Endodermal cell (in vitro differentiated cells): ENCODE results near the gene MIB1. TPM values are rescaled to one million over a fixed set of nuclear protein-coding genes. Genes with fewer than 3 reads are reported as not detected.
"Not testable (repeated sequence)": the region's sequence is repeated elsewhere in the genome, so short reads cannot be mapped to it uniquely, and the experiment has no call there.

Source experiments
- DNase-seq: peaks from one replicate; pipeline ENCODE4 v3.0.0-alpha.2; 2017
- H3K27ac ChIP-seq: 2 replicates; pipeline ENCODE4 v1.5.1; 2013; ENCODE audit warnings: mild to moderate bottlenecking, low read depth, low read length, moderate library complexity
- H3K27me3 ChIP-seq: 2 replicates; pipeline ENCODE4 v1.6.1; 2013; ENCODE audit warnings: mild to moderate bottlenecking, low read length, moderate library complexity; ENCODE audit not compliant: insufficient read depth, control insufficient read depth, poor library complexity, severe bottlenecking
- H3K36me3 ChIP-seq: 2 replicates; pipeline ENCODE4 v1.7.0; 2013; ENCODE audit warnings: mild to moderate bottlenecking, low read length, moderate library complexity; ENCODE audit not compliant: control insufficient read depth, insufficient read depth
- H3K4me1 ChIP-seq: one replicate; pipeline ENCODE4 v1.7.0; 2013; ENCODE audit warnings: low read length; ENCODE audit not compliant: control insufficient read depth, insufficient read depth
- H3K4me3 ChIP-seq: 2 replicates; pipeline ENCODE4 v1.5.1; 2013; ENCODE audit warnings: mild to moderate bottlenecking, low read length, moderate library complexity
- H3K9ac ChIP-seq: 2 replicates; pipeline ENCODE4 v1.6.1; 2013; ENCODE audit warnings: mild to moderate bottlenecking, low read length, moderate library complexity; ENCODE audit not compliant: poor library complexity, severe bottlenecking; ENCODE audit errors: extremely low read depth
- H3K9me3 ChIP-seq: 2 replicates; pipeline ENCODE4 v1.6.1; 2013; ENCODE audit warnings: mild to moderate bottlenecking, low read length, moderate library complexity; ENCODE audit not compliant: control insufficient read depth
- H3K27ac Mint-ChIP-seq: 2 replicates; pipeline ENCODE4 v1.8.0; 2020; ENCODE audit warnings: mixed read lengths
- H3K27me3 Mint-ChIP-seq: 2 replicates; pipeline ENCODE4 v1.8.0; 2021; ENCODE audit warnings: mild to moderate bottlenecking, mixed read lengths; ENCODE audit not compliant: insufficient read depth
- H3K36me3 Mint-ChIP-seq: 2 replicates; pipeline ENCODE4 v1.8.0; 2020; ENCODE audit warnings: low read depth, mixed read lengths
- H3K4me1 Mint-ChIP-seq: 2 replicates; pipeline ENCODE4 v1.8.0; 2020; ENCODE audit warnings: mixed read lengths
- H3K4me3 Mint-ChIP-seq: 2 replicates; pipeline ENCODE4 v1.8.0; 2020; ENCODE audit warnings: mild to moderate bottlenecking, moderate library complexity, mixed read lengths
- H3K9me3 Mint-ChIP-seq: 2 replicates; pipeline ENCODE4 v1.8.0; 2020; ENCODE audit warnings: mild to moderate bottlenecking, mixed read lengths
- CTCF ChIP-seq: fragments of 200-600 bp; sonication (generic); conservative IDR thresholded peaks from 2 replicates; pipeline ENCODE4 v1.5.0; 2021; ENCODE audit warnings: antibody characterized with exemption, mild to moderate bottlenecking
- WGBS, 2 experiments: methylation state at CpG; one replicate each; pipeline versions ENCODE4 v1.1.5 to v1.1.7; 2013; ENCODE audit warnings: missing lambda C conversion rate in 2 of 2, mixed read lengths in 1 of 2; ENCODE audit not compliant: insufficient coverage in 1 of 2, insufficient read length in 1 of 2; 5-methylcytosine and 5-hydroxymethylcytosine counted together
- total RNA-seq, 2 donors: library from RNA; stranded (reverse); fragmentation: NEBNext Ultra II Directional in 1 of 2; extraction: Animal tissue kit (Norgen Biotek cat#: 25700) in 1 of 2; gene quantifications; 2 replicates in 1 of 2; 3 replicates in 1 of 2; pipeline ENCODE4 v1.2.1, GENCODE V29; 2021

MIB1 gene
- total RNA-seq, 2 donors from 2014 or later: 66.4 to 75.0 TPM

GRCh38 chr18:21704603-21705364, 35.8 kb upstream of the MIB1 start, which contains the start of gene ABHD3:
Gene ABHD3 (minus strand): TSS chr18:21704774. CDS start chr18:21704665, 109 bp downstream.
- H3K9me3 ChIP-seq: peaks cover 9% of the 10 kb centered on the region
- Mint-ChIP-seq H3K9me3 (peaks cover 21% of the 10 kb centered on the region), H3K4me3 (peak within 1 kb of the TSS; percentile 84), H3K36me3 (peaks cover 31% of the 10 kb centered on the region), H3K27me3 (peaks cover 7% of the 10 kb centered on the region), H3K4me1 (peaks cover 15% of the 10 kb centered on the region), H3K27ac (peak within 1 kb of the TSS; percentile 87)
- no peaks in the 10 kb centered on the region for H3K4me1 ChIP-seq
- H3K4me3 ChIP-seq: peak within 1 kb of the TSS; percentile 88
- DNase-seq: peak; percentile 96
- 9 to 24% methylated on average over 17 to 60 of the region's 60 CpGs for WGBS, 2 experiments
- peak within 1 kb of the TSS; percentile 69 for H3K9ac ChIP-seq
- H3K27me3 ChIP-seq: no peaks in the 10 kb centered on the region
- peaks cover 10% of the 10 kb centered on the region for H3K36me3 ChIP-seq
- no peak within 1 kb of the TSS for H3K27ac ChIP-seq
- peak; percentile 54 for TF ChIP-seq CTCF

- no peak overlapping the region for H3K4me3 Mint-ChIP-seq
- H3K36me3 Mint-ChIP-seq: peaks cover 23% of the 10 kb centered on the region
- no peak for TF ChIP-seq CTCF
- H3K9me3 Mint-ChIP-seq: peaks cover 21% of the 10 kb centered on the region
- Histone ChIP-seq H3K27me3 (no peaks in the 10 kb centered on the region), H3K9ac (no peak overlapping the region), H3K4me3 (no peak overlapping the region), H3K4me1 (no peaks in the 10 kb centered on the region), H3K36me3 (peaks cover 3% of the 10 kb centered on the region), H3K27ac (no peak overlapping the region), H3K9me3 (peaks cover 9% of the 10 kb centered on the region)
- no peak overlapping the region for H3K27ac Mint-ChIP-seq
- H3K4me1 Mint-ChIP-seq: peaks cover 15% of the 10 kb centered on the region
- peaks cover 7% of the 10 kb centered on the region for H3K27me3 Mint-ChIP-seq
- WGBS, 2 experiments: 98 to 100% methylated on average over 7 to 28 of the region's 28 CpGs
- no peak for DNase-seq
Observed at GRCh38 chr18:21706386-21706865, 34.2 kb upstream of the MIB1 start.

- not testable (repeated sequence) for DNase-seq, H3K4me3 Mint-ChIP-seq, H3K27ac Mint-ChIP-seq, H3K4me1 ChIP-seq, H3K27ac ChIP-seq, H3K27me3 ChIP-seq, H3K36me3 ChIP-seq, H3K9ac ChIP-seq, H3K9me3 ChIP-seq, H3K27me3 Mint-ChIP-seq, H3K4me3 ChIP-seq
- 80 to 87% methylated on average over 6 to 7 of the region's 7 CpGs for WGBS, 2 experiments
- H3K4me1 Mint-ChIP-seq: peaks cover 15% of the 10 kb centered on the region
- H3K9me3 Mint-ChIP-seq: peaks cover 21% of the 10 kb centered on the region
- H3K36me3 Mint-ChIP-seq: peaks cover 18% of the 10 kb centered on the region
Observed at GRCh38 chr18:21707130-21707529, 33.5 kb upstream of the MIB1 start.
